Measurements from ENCODE around the gene CLEC18A.
"Not testable (repeated sequence)": the region's sequence is repeated elsewhere in the genome, so short reads cannot be mapped to it uniquely, and the experiment has no call there.

The CLEC18A gene

GRCh38 chr16:69942627-69943170 is 8.4 kb upstream of the CLEC18A start:
- Histone ChIP-seq H3K9me2 (replicated peaks; ENCODE audit: control insufficient read depth, low read length) (no peaks in the 10 kb centered on the region), H3K4me2 (ENCODE audit: low read length) (no peak overlapping the region), H3K27ac (ENCODE audit: low read depth, low read length) (no peak overlapping the region), H4K20me1 (ENCODE audit: control insufficient read depth, insufficient read depth, low read depth, low read length) (no peaks in the 10 kb centered on the region), H3K4me3 (ENCODE audit: low read length) (no peak overlapping the region), H3K4me1 (ENCODE audit: control insufficient read depth, low read length) (no peaks in the 10 kb centered on the region), H3F3A (ENCODE audit: control insufficient read depth, insufficient read depth) (no peaks in the 10 kb centered on the region), H3K79me2 (ENCODE audit: control insufficient read depth, low read length) (no peaks in the 10 kb centered on the region), H3K36me3 (ENCODE audit: control insufficient read depth, low read length) (peaks cover 13% of the 10 kb centered on the region), H3K9me3 (ENCODE audit: control insufficient read depth, insufficient read depth, low read length) (no peaks in the 10 kb centered on the region), H3K27me3 (ENCODE audit: control insufficient read depth, low read length) (no peaks in the 10 kb centered on the region)
- no peak for TF ChIP-seq EZH2phosphoT487 (IDR thresholded peaks at IDR 0.05; ENCODE audit: borderline replicate concordance, low read length)
- no peak for TF ChIP-seq CTCF (IDR thresholded peaks at IDR 0.05; ENCODE audit: low read depth, low read length, poor library complexity, severe bottlenecking)

GRCh38 chr16:69943241-69944036 is 7.7 kb upstream of the CLEC18A start:
- H3F3A ChIP-seq (ENCODE audit: control insufficient read depth, insufficient read depth); H4K20me1 ChIP-seq (ENCODE audit: control insufficient read depth, insufficient read depth, low read depth, low read length); H3K27me3 ChIP-seq (ENCODE audit: control insufficient read depth, low read length); H3K4me2 ChIP-seq (ENCODE audit: low read length); H3K79me2 ChIP-seq (ENCODE audit: control insufficient read depth, low read length); H3K4me3 ChIP-seq (ENCODE audit: low read length); H3K9me3 ChIP-seq (ENCODE audit: control insufficient read depth, insufficient read depth, low read length); H3K4me1 ChIP-seq (ENCODE audit: control insufficient read depth, low read length); H3K27ac ChIP-seq (ENCODE audit: low read depth, low read length); H3K9me2 ChIP-seq (replicated peaks; ENCODE audit: control insufficient read depth, low read length): not testable (repeated sequence)
- H3K36me3 ChIP-seq (ENCODE audit: control insufficient read depth, low read length), result peaks cover 12% of the 10 kb centered on the region

GRCh38 chr16:69950411-69950810 is 723 bp upstream of the CLEC18A start:
- H3K4me1 ChIP-seq (ENCODE audit: control insufficient read depth, low read length); H4K20me1 ChIP-seq (ENCODE audit: control insufficient read depth, insufficient read depth, low read depth, low read length); H3K27me3 ChIP-seq (ENCODE audit: control insufficient read depth, low read length); H3K36me3 ChIP-seq (ENCODE audit: control insufficient read depth, low read length); H3K9me2 ChIP-seq (replicated peaks; ENCODE audit: control insufficient read depth, low read length); H3K4me2 ChIP-seq (ENCODE audit: low read length); H3K9me3 ChIP-seq (ENCODE audit: control insufficient read depth, insufficient read depth, low read length); H3K27ac ChIP-seq (ENCODE audit: low read depth, low read length); H3F3A ChIP-seq (ENCODE audit: control insufficient read depth, insufficient read depth); H3K79me2 ChIP-seq (ENCODE audit: control insufficient read depth, low read length); H3K4me3 ChIP-seq (ENCODE audit: low read length): not testable (repeated sequence)

- H3K9me2 ChIP-seq (replicated peaks; ENCODE audit: control insufficient read depth, low read length); H3K9me3 ChIP-seq (ENCODE audit: control insufficient read depth, insufficient read depth, low read length); H3K4me1 ChIP-seq (ENCODE audit: control insufficient read depth, low read length); H3K4me3 ChIP-seq (ENCODE audit: low read length); H3K36me3 ChIP-seq (ENCODE audit: control insufficient read depth, low read length); H3K4me2 ChIP-seq (ENCODE audit: low read length); H4K20me1 ChIP-seq (ENCODE audit: control insufficient read depth, insufficient read depth, low read depth, low read length); H3K79me2 ChIP-seq (ENCODE audit: control insufficient read depth, low read length); H3F3A ChIP-seq (ENCODE audit: control insufficient read depth, insufficient read depth); H3K27ac ChIP-seq (ENCODE audit: low read depth, low read length); H3K27me3 ChIP-seq (ENCODE audit: control insufficient read depth, low read length): not testable (repeated sequence)
Observed at GRCh38 chr16:69951672-69952031, 518 bp downstream of the CLEC18A start.

GRCh38 chr16:69952116-69952515 is 982 bp downstream of the CLEC18A start:
- H3K36me3 ChIP-seq (ENCODE audit: control insufficient read depth, low read length); H4K20me1 ChIP-seq (ENCODE audit: control insufficient read depth, insufficient read depth, low read depth, low read length); H3K4me2 ChIP-seq (ENCODE audit: low read length); H3K9me2 ChIP-seq (replicated peaks; ENCODE audit: control insufficient read depth, low read length); H3K4me3 ChIP-seq (ENCODE audit: low read length); H3K9me3 ChIP-seq (ENCODE audit: control insufficient read depth, insufficient read depth, low read length); H3K4me1 ChIP-seq (ENCODE audit: control insufficient read depth, low read length); H3K27me3 ChIP-seq (ENCODE audit: control insufficient read depth, low read length); H3K27ac ChIP-seq (ENCODE audit: low read depth, low read length); H3F3A ChIP-seq (ENCODE audit: control insufficient read depth, insufficient read depth); H3K79me2 ChIP-seq (ENCODE audit: control insufficient read depth, low read length): not testable (repeated sequence)

- not testable (repeated sequence) for H3K9me3 ChIP-seq (ENCODE audit: control insufficient read depth, insufficient read depth, low read length); H3K9me2 ChIP-seq (replicated peaks; ENCODE audit: control insufficient read depth, low read length); H3K4me2 ChIP-seq (ENCODE audit: low read length); H3K4me1 ChIP-seq (ENCODE audit: control insufficient read depth, low read length); H3K79me2 ChIP-seq (ENCODE audit: control insufficient read depth, low read length); H3K27me3 ChIP-seq (ENCODE audit: control insufficient read depth, low read length); H3K27ac ChIP-seq (ENCODE audit: low read depth, low read length); H3K36me3 ChIP-seq (ENCODE audit: control insufficient read depth, low read length); H4K20me1 ChIP-seq (ENCODE audit: control insufficient read depth, insufficient read depth, low read depth, low read length); H3K4me3 ChIP-seq (ENCODE audit: low read length); H3F3A ChIP-seq (ENCODE audit: control insufficient read depth, insufficient read depth)
Observed at GRCh38 chr16:69952572-69953355, 1.6 kb downstream of the CLEC18A start.

- not testable (repeated sequence) for H3K4me2 ChIP-seq (ENCODE audit: low read length); H3K9me3 ChIP-seq (ENCODE audit: control insufficient read depth, insufficient read depth, low read length); H3K4me3 ChIP-seq (ENCODE audit: low read length); H3F3A ChIP-seq (ENCODE audit: control insufficient read depth, insufficient read depth); H3K36me3 ChIP-seq (ENCODE audit: control insufficient read depth, low read length); H3K4me1 ChIP-seq (ENCODE audit: control insufficient read depth, low read length); H3K27me3 ChIP-seq (ENCODE audit: control insufficient read depth, low read length); H4K20me1 ChIP-seq (ENCODE audit: control insufficient read depth, insufficient read depth, low read depth, low read length); H3K27ac ChIP-seq (ENCODE audit: low read depth, low read length); H3K9me2 ChIP-seq (replicated peaks; ENCODE audit: control insufficient read depth, low read length); H3K79me2 ChIP-seq (ENCODE audit: control insufficient read depth, low read length)
Observed at GRCh38 chr16:69954241-69954640, 3.1 kb downstream of the CLEC18A start.

All from DOHH2 (cell line).